RCC 7860 (cell line): ENCODE results near the gene LHFPL3.

ENCODE experiments used
- DNase-seq: peaks from one replicate; pipeline ENCODE4 v3.0.0-alpha.2; 2015; ENCODE audit warnings: low spot score
- FAIRE-seq: peaks from 2 replicates; lab custom pipeline; 2012; peaks lifted over from hg19 to GRCh38; lab: Jason Lieb, UNC

The LHFPL3 gene

DNA sequence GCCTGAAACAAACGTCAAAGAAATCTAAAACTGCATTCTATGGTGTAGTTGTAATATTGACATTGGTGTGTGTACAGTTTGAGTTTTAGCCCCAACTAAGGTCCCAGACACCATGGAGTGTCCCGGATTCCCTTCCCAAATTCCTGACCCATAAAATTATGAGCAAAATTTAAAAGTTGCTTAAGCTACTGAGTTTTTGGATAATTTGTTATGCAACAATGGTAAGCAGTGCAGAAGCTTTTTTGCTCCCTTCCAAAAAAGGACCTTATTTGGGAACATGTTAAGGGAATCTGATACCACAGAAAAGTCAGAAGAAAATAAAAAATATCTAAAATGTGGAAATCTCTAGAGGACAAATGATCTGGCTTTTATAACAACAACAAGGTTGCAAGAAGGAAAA, 622.4 kb downstream of the LHFPL3 start:
- FAIRE-seq (no peak), DNase-seq (no peak)

- no peak for FAIRE-seq
Observed at GRCh38 chr7:104951546-104951945, 623.1 kb downstream of the LHFPL3 start.

GRCh38 chr7:104955276-104955675, 626.9 kb downstream of the LHFPL3 start:
- FAIRE-seq, result no peak
- DNase-seq, result no peak

More at GRCh38 chr7:104951546-104951945, 623.1 kb downstream of the LHFPL3 start:
- DNase-seq, result no peak
